Left ventricle myocardium superior (tissue), 1 donor: ENCODE data around the gene ZNF718. TPM values are rescaled to one million over a fixed set of nuclear protein-coding genes. Genes with fewer than 3 reads are reported as not detected.
"Not testable (repeated sequence)": the region's sequence is repeated elsewhere in the genome, so short reads cannot be mapped to it uniquely, and the experiment has no call there.

Experiments
- ATAC-seq: fragments of 200-7000 bp; cut with Tn5 transposase; one replicate; pipeline ENCODE4 v1.9.1; 2020; ENCODE audit warnings: mild to moderate bottlenecking, moderate library complexity
- DNase-seq: peaks from one replicate; pipeline ENCODE4 v3.0.0-alpha.2; 2020
- intact Hi-C: fragments of 100-400 bp; cut with micrococcal nuclease; formaldehyde crosslinking; loops from one replicate; pipeline ENCODE4 v1.11.0; 2022
- total RNA-seq: library from RNA; stranded (reverse); fragmentation: NEBNext Ultra II Directional; extraction: Animal tissue kit (Norgen Biotek cat#: 25700); gene quantifications from one replicate; pipeline ENCODE4 v1.2.1, GENCODE V29; 2021
- donor health status: DM: no; HTN: yes; CAD: no; lungs with severe emphysema.

ZNF718 gene
- total RNA-seq, 1 donor from 2014 or later, result 6.3 TPM

GRCh38 chr4:212438-213188, 88.3 kb downstream of the ZNF718 start:
- intact Hi-C loops, result no loop called here
- ATAC-seq (peak; percentile 100), DNase-seq (peak; percentile 85)

GRCh38 chr4:213189-213535, 88.9 kb downstream of the ZNF718 start:
- peak; percentile 10 for ATAC-seq
- DNase-seq, intact Hi-C loops: not testable (repeated sequence)

Other genes with a start within 250 kb of the ZNF718 start
- 6.4 TPM for gene ZNF595, start 71.2 kb upstream of the ZNF718 start, total RNA-seq
- not detected for gene ZNF732, start 181.0 kb downstream of the ZNF718 start, total RNA-seq
- gene ZNF141, start 213.3 kb downstream of the ZNF718 start, total RNA-seq, result 9.2 TPM